Measurements from ENCODE around the gene BICDL2.

- TF ChIP-seq CTCF (IDR thresholded peaks at IDR 0.05; ENCODE audit: poor library complexity, severe bottlenecking): no peak
- TF ChIP-seq, protein P1, sequence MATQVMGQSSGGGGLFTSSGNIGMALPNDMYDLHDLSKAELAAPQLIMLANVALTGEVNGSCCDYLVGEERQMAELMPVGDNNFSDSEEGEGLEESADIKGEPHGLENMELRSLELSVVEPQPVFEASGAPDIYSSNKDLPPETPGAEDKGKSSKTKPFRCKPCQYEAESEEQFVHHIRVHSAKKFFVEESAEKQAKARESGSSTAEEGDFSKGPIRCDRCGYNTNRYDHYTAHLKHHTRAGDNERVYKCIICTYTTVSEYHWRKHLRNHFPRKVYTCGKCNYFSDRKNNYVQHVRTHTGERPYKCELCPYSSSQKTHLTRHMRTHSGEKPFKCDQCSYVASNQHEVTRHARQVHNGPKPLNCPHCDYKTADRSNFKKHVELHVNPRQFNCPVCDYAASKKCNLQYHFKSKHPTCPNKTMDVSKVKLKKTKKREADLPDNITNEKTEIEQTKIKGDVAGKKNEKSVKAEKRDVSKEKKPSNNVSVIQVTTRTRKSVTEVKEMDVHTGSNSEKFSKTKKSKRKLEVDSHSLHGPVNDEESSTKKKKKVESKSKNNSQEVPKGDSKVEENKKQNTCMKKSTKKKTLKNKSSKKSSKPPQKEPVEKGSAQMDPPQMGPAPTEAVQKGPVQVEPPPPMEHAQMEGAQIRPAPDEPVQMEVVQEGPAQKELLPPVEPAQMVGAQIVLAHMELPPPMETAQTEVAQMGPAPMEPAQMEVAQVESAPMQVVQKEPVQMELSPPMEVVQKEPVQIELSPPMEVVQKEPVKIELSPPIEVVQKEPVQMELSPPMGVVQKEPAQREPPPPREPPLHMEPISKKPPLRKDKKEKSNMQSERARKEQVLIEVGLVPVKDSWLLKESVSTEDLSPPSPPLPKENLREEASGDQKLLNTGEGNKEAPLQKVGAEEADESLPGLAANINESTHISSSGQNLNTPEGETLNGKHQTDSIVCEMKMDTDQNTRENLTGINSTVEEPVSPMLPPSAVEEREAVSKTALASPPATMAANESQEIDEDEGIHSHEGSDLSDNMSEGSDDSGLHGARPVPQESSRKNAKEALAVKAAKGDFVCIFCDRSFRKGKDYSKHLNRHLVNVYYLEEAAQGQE (IDR thresholded peaks at IDR 0.05; ENCODE audit: borderline replicate concordance): no peak
- no peak for TF ChIP-seq MXI1 (conservative IDR thresholded peaks at IDR 0.05; ENCODE audit: poor library complexity, severe bottlenecking)
- no peak for TF ChIP-seq EP300 (conservative IDR thresholded peaks at IDR 0.05; ENCODE audit: poor library complexity, severe bottlenecking)
- no peak for TF ChIP-seq RAD21 (conservative IDR thresholded peaks at IDR 0.05)
Observed at GRCh38 chr16:3084969-3085670, 48.4 kb upstream of the BICDL2 start.
